ENCODE results near the gene PKN1. TPM values are rescaled to one million over a fixed set of nuclear protein-coding genes. Genes with fewer than 3 reads are reported as not detected.
"Not testable (repeated sequence)": the region's sequence is repeated elsewhere in the genome, so short reads cannot be mapped to it uniquely, and the experiment has no call there.

The PKN1 gene
- total and polyA plus RNA-seq, 12 donors, result 85.2 to 176 (median 126) TPM

DNA sequence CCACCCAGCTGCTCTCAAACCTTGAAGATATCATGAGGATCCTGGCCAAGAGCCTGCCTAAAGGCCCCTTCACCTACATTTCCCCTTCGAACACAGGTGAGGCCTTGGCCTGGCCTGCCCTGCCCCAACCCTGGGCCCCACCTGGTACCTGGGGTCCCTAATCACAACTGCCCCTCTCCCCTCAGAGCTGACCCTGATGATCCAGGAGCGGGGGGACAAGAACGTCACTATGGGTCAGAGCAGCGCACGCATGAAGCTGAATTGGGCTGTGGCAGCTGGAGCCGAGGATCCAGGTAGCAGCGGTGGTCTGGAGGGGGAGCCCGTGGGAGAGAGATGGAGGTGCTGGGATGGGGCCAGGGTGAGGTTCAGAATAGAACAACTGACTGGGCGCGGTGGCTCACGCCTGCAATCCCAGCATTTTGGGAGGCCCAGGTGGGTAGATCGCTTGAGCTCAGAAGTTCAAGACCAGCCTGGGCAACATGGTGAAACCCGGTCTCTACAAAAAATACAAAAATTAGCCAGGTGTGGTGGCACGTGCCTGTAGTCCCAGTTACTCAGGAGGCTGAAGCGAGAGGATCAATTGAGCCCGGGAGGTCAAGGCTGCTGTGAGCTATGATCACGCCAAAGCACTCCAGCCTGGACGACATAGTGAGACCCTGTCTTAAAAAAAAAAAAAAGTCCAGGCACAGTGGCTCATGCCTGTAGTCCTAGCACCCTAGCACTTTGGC lies 31.5 kb upstream of the PKN1 start:
- no peak overlapping the region for H3K4me3 ChIP-seq
- ATAC-seq (no peak), DNase-seq (no peak)
- no peak for TF ChIP-seq CTCF (IDR thresholded peaks at IDR 0.05)
- H3K36me3 ChIP-seq, result peaks cover 0 to 94% (median 28%) of the 10 kb centered on the region in 9 donors
- 94 to 96% methylated on average over 18 of the region's 18 CpGs for WGBS, 2 donors
- peak overlapping the region in 1 of 10 donors; percentile 66 for H3K27ac ChIP-seq
- no peaks in the 10 kb centered on the region for H3K27me3 ChIP-seq
- H3K9me3 ChIP-seq, result no peaks in the 10 kb centered on the region
- intact Hi-C loops (cut with DNase I), result loop anchor here in 2 of 10 donors (10.0 kb wide), 3 partner anchors 47 to 257 kb away; partner anchors contain the start of gene ADGRL1 (in 1 of the 2)
- H3K4me1 ChIP-seq, result peaks cover 0 to 15% (median 9%) of the 10 kb centered on the region in 9 donors

- intact Hi-C loops (cut with DNase I), result loop anchor here in 2 of 10 donors (10.0 kb wide), 3 partner anchors 48 to 258 kb away; partner anchors contain the start of gene ADGRL1 (in 1 of the 2)
- H3K27ac ChIP-seq, result peak overlapping the region in 3 of 10 donors; percentile 15 to 66 (median 19)
- WGBS, 2 donors, result 77 to 81% methylated on average over 26 of the region's 26 CpGs
These were observed 30.6 kb upstream of the PKN1 start for GRCh38 chr19:14402332-14403144.

DNA sequence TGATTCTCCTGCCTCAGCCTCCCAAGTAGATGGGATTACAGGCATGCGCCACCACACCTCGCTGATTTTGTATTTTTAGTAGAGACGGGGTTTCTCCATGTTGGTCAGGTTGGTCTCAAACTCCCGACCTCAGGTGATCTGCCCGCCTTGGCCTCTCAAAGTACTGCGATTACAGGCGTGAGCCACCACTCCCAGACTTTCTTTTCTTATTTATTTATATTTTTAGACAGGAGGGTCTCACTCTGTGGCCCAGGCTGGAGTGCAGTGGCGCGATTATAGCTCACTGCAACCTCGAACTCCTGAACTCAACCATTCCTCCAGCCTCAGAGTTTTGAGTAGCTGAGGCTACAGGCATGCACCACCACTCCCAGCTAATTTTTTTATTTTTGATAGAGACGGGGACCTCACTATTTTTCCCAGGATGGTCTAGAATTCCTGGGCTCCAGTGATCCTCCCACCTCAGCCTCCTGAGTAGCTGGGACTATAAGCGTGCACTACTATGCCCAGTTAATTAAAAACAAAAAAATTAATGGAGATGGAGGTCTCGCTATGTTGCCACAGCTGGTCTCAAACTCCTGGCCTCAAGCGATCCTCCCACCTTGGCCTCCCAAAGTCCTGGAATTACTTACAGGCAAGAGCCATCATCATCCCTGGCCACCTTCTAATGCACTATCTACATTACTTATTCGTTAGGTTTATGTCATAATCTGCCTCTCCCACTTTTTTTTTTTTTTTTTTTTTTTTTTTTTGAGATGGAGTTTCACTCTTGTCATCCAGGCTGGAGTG lies 29.8 kb upstream of the PKN1 start:
- H3K27ac ChIP-seq, DNase-seq, ATAC-seq, H3K27me3 ChIP-seq, H3K9me3 ChIP-seq, H3K4me3 ChIP-seq: not testable (repeated sequence)
- Histone ChIP-seq H3K4me1 (peaks cover 0 to 15% (median 10%) of the 10 kb centered on the region in 9 donors), H3K36me3 (peaks cover 0 to 100% (median 45%) of the 10 kb centered on the region in 9 donors)
- WGBS, 2 donors, result 95 to 96% methylated on average over 15 of the region's 15 CpGs
- intact Hi-C loops (cut with DNase I), result loop anchor here in 2 of 10 donors (10.0 kb wide), 3 partner anchors 49 to 259 kb away; partner anchors contain the start of gene ADGRL1 (in 1 of the 2)

More at GRCh38 chr19:14402332-14403144, 30.6 kb upstream of the PKN1 start:
- no peak overlapping the region for H3K4me3 ChIP-seq
- no peaks in the 10 kb centered on the region for H3K9me3 ChIP-seq
- H3K36me3 ChIP-seq, result peaks cover 0 to 99% (median 37%) of the 10 kb centered on the region in 9 donors
- no peaks in the 10 kb centered on the region for H3K27me3 ChIP-seq
- ATAC-seq (peak in 4 of 8 donors; percentile 6 to 51 (median 28)), DNase-seq (peak in 1 of 2 donors; percentile 34)
- TF ChIP-seq CTCF (IDR thresholded peaks at IDR 0.05), result no peak
- H3K4me1 ChIP-seq, result peaks cover 0 to 15% (median 10%) of the 10 kb centered on the region in 9 donors

GRCh38 chr19:14404312-14404711 lies 28.8 kb upstream of the PKN1 start:
- WGBS, 2 donors, result 88 to 91% methylated on average over 9 of the region's 9 CpGs
- DNase-seq (no peak), ATAC-seq (no peak)
- TF ChIP-seq CTCF (IDR thresholded peaks at IDR 0.05), result no peak
- Histone ChIP-seq H3K36me3 (peaks cover 2 to 100% (median 55%) of the 10 kb centered on the region in 9 donors), H3K9me3 (no peaks in the 10 kb centered on the region), H3K4me1 (peaks cover 0 to 15% (median 10%) of the 10 kb centered on the region in 9 donors), H3K27me3 (no peaks in the 10 kb centered on the region), H3K4me3 (no peak overlapping the region), H3K27ac (no peak overlapping the region)
- intact Hi-C loops (cut with DNase I), result loop anchor here in 2 of 10 donors (10.0 kb wide), 3 partner anchors 50 to 260 kb away; partner anchors contain the start of gene ADGRL1 (in 1 of the 2)
